Measurements from ENCODE around the gene SLC14A1. TPM values are rescaled to one million over a fixed set of nuclear protein-coding genes. Genes with fewer than 3 reads are reported as not detected.

The SLC14A1 gene
- total RNA-seq, 1 experiment from 2014 or later = 2.3 TPM

- Histone ChIP-seq H3K4me1 (ENCODE audit: insufficient read depth, low read length) (no peaks in the 10 kb centered on the region), H3K36me3 (ENCODE audit: low read depth, low read length) (no peaks in the 10 kb centered on the region), H3K4me3 (ENCODE audit: low read length) (no peak overlapping the region), H4K20me1 (ENCODE audit: low read length) (no peaks in the 10 kb centered on the region), H3F3A (ENCODE audit: low read length, unreplicated experiment) (no peaks in the 10 kb centered on the region), H3K27ac (ENCODE audit: low read length) (no peak overlapping the region), H3K27me3 (ENCODE audit: low read length) (no peaks in the 10 kb centered on the region), H2AFZ (ENCODE audit: low read length) (no peak overlapping the region), H3K9me3 (ENCODE audit: low read length) (no peaks in the 10 kb centered on the region), H3K9me2 (replicated peaks; ENCODE audit: low read length) (no peaks in the 10 kb centered on the region), H3K9ac (ENCODE audit: low read length) (no peak overlapping the region), H3K79me2 (ENCODE audit: low read length) (no peaks in the 10 kb centered on the region), H3K4me2 (ENCODE audit: low read length) (no peak overlapping the region)
- no peak for DNase-seq
- intact Hi-C loops (cut with micrococcal nuclease) = no loop called here
- BruUV-seq (replicated peaks) = no TSS peak
- POLR2A ChIA-PET (ENCODE audit: unreplicated experiment) = no interaction called here
- no peak for ATAC-seq
- CTCF ChIA-PET = no interaction called here
- no peak for TF ChIP-seq EZH2 (IDR thresholded peaks at IDR 0.05; ENCODE audit: low read length, unreplicated experiment)
- no peak for TF ChIP-seq EZH2phosphoT487 (IDR thresholded peaks at IDR 0.05; ENCODE audit: borderline replicate concordance, low read length)
- TF ChIP-seq CTCF (conservative IDR thresholded peaks at IDR 0.05; ENCODE audit: low read depth, low read length) = no peak
Observed at GRCh38 chr18:45678441-45678840, 45.5 kb upstream of the SLC14A1 start.

- no peak overlapping the region for H3K9ac ChIP-seq (ENCODE audit: low read length)
- H3K27me3 ChIP-seq (ENCODE audit: low read length) = no peaks in the 10 kb centered on the region
- no peaks in the 10 kb centered on the region for H3K9me3 ChIP-seq (ENCODE audit: low read length)
- no peaks in the 10 kb centered on the region for H3K4me1 ChIP-seq (ENCODE audit: insufficient read depth, low read length)
- no peak overlapping the region for H2AFZ ChIP-seq (ENCODE audit: low read length)
- no peaks in the 10 kb centered on the region for H3K36me3 ChIP-seq (ENCODE audit: low read depth, low read length)
- no TSS peak for BruUV-seq (replicated peaks)
- TF ChIP-seq EZH2phosphoT487 (IDR thresholded peaks at IDR 0.05; ENCODE audit: borderline replicate concordance, low read length) = no peak
- TF ChIP-seq CTCF (conservative IDR thresholded peaks at IDR 0.05; ENCODE audit: low read depth, low read length) = no peak
- no peak for TF ChIP-seq EZH2 (IDR thresholded peaks at IDR 0.05; ENCODE audit: low read length, unreplicated experiment)
- ATAC-seq (no peak), DNase-seq (no peak)
- H3F3A ChIP-seq (ENCODE audit: low read length, unreplicated experiment) = no peaks in the 10 kb centered on the region
- ChIA-PET CTCF (no interaction called here), POLR2A (ENCODE audit: unreplicated experiment) (no interaction called here)
- H3K9me2 ChIP-seq (replicated peaks; ENCODE audit: low read length) = no peaks in the 10 kb centered on the region
- H3K27ac ChIP-seq (ENCODE audit: low read length) = no peak overlapping the region
- no peaks in the 10 kb centered on the region for H3K79me2 ChIP-seq (ENCODE audit: low read length)
- intact Hi-C loops (cut with micrococcal nuclease) = no loop called here
- H4K20me1 ChIP-seq (ENCODE audit: low read length) = no peaks in the 10 kb centered on the region
- no peak overlapping the region for H3K4me2 ChIP-seq (ENCODE audit: low read length)
- H3K4me3 ChIP-seq (ENCODE audit: low read length) = no peak overlapping the region
Observed at GRCh38 chr18:45678850-45679249, 45.1 kb upstream of the SLC14A1 start.

GRCh38 chr18:45680066-45680690 lies 43.8 kb upstream of the SLC14A1 start:
- BruUV-seq (replicated peaks) = no TSS peak
- intact Hi-C loops (cut with micrococcal nuclease) = no loop called here

More at GRCh38 chr18:45680066-45680690, 43.8 kb upstream of the SLC14A1 start:
- Histone ChIP-seq H3K9ac (ENCODE audit: low read length) (no peak overlapping the region), H3K79me2 (ENCODE audit: low read length) (no peaks in the 10 kb centered on the region), H4K20me1 (ENCODE audit: low read length) (no peaks in the 10 kb centered on the region), H3K9me2 (replicated peaks; ENCODE audit: low read length) (no peaks in the 10 kb centered on the region), H3K4me3 (ENCODE audit: low read length) (no peak overlapping the region), H3K9me3 (ENCODE audit: low read length) (no peaks in the 10 kb centered on the region), H3K4me1 (ENCODE audit: insufficient read depth, low read length) (no peaks in the 10 kb centered on the region), H3K36me3 (ENCODE audit: low read depth, low read length) (no peaks in the 10 kb centered on the region), H2AFZ (ENCODE audit: low read length) (no peak overlapping the region), H3K4me2 (ENCODE audit: low read length) (no peak overlapping the region), H3K27me3 (ENCODE audit: low read length) (no peaks in the 10 kb centered on the region), H3F3A (ENCODE audit: low read length, unreplicated experiment) (no peaks in the 10 kb centered on the region), H3K27ac (ENCODE audit: low read length) (no peak overlapping the region)
- TF ChIP-seq CTCF (conservative IDR thresholded peaks at IDR 0.05; ENCODE audit: low read depth, low read length) (no peak), EZH2 (IDR thresholded peaks at IDR 0.05; ENCODE audit: low read length, unreplicated experiment) (no peak), EZH2phosphoT487 (IDR thresholded peaks at IDR 0.05; ENCODE audit: borderline replicate concordance, low read length) (no peak)
- no peak for ATAC-seq
- POLR2A ChIA-PET (ENCODE audit: unreplicated experiment) = no interaction called here
- peak; percentile 6 for DNase-seq
- CTCF ChIA-PET = no interaction called here

All from PC-3 (cell line).